Glomerular visceral epithelial cell (primary cell): ENCODE data around the gene NAPSA.
"Not testable (repeated sequence)": the region's sequence is repeated elsewhere in the genome, so short reads cannot be mapped to it uniquely, and the experiment has no call there.

Source experiments
- DNase-seq: peaks from one replicate; pipeline ENCODE4 v3.0.0-alpha.2; 2016; ENCODE audit errors: extremely low spot score

Gene NAPSA

DNA sequence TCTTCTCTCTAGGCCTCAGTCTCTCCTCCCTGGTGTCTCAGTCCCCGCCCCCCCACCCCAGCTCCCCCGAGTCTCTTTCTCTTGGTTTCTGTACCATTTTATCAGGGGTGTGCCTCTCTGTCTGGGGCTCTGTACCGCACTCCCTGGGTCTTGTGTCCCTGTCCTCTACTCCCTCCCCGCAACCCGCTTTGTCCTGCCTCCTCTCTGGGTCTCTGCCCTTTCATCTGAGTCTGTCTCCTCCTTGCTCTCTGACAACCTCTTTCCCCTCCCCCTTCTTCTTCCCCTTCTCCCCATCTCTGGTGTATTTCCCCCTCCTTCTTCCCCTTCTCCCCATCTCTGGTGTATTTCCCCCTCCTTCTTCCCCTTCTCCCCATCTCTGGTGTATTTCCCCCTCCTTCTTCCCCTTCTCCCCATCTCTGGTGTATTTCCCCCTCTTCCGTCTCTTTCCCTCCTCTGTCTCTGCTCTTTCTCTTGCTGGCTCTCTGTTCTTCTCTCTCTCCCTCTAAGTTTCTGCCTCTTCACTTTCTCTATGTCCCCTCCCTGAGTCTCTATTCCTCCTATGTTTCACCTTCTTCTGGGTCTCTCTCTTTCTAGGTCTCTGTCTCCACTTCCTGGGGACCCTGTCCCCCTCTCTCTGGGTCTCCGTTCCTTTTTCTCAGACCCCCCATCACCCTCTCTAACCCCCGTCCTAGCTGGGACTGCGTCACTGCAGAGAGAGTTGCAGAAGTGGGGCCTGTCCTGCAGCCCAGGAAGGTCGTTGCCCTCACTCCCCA, 34.0 kb downstream of the NAPSA start:
- no peak for DNase-seq

DNA sequence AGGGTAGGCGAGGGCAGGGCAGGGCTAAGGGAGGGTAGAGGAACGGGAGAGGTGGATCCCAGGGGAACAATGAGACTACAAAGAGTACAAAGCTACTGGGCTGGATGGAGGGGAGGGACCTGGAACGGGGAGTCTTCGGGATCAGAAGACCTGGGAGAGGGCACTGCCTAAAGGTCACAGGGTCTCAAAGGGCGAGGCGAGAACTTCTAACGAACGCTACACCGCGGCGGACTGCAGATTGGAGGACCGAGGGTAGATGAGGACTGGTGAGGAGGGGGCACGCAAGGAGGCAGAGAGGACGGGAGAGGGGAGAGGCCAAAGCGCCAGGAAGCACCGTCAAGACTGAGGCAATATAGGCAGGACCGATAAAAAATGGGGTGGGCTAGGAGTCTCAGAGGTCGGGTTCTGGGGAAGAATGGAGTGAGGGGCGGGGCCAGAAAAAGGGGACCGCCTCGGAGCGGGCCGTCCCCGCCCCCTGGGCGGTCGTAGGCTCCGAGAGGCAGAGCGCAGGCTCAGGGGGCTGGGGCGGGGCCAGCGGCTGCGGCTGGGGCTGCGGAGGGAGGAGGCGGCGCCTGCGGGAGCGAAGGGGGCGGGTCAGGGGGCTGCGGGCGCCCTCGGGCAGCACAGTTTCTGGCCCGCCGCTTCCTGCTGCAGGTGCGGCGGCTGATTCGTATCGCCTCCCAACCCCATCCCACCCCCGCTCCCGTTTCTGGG, 34.9 kb downstream of the NAPSA start:
- peak; percentile 63 for DNase-seq

DNA sequence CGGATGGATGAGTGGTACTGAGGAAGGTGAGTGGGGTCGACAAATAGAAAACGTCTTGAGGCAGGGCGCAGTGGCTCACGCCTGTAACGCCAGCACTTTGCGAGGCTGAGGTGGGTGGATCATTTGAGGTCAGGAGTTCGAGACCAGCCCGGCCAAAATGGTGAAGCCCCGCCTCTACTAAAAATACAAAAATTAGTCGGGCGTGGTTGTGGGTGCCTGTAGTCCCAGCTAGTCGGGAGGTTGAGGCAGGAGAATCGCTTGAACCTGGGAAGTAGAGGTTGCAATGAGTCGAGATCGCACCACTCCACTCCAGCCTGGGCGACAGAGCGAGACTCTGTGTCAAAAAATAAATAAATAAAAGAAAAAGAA, 35.5 kb downstream of the NAPSA start:
- not testable (repeated sequence) for DNase-seq

GRCh38 chr19:50329146-50329925, 36.1 kb downstream of the NAPSA start, which contains the start of gene KCNC3:
Gene KCNC3, minus strand, starts transcription at chr19:50329377. Its CDS starts 295 bp downstream, at chr19:50329082.
- peak; percentile 96 for DNase-seq

DNA sequence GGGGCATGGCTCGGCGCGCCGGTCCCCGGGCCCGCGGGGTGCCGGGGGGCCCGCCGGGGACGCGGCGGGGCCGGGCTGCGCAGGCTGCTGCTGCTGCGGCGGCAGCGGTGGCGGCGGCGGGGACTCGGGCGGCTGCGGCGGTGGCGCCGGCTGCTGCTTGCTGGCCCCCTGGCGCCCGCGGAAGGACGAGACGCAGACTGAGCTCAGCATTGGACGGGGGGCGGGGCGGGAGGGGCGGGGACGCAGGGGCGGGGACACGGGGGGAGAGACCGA, 36.6 kb downstream of the NAPSA start:
- no peak for DNase-seq

DNA sequence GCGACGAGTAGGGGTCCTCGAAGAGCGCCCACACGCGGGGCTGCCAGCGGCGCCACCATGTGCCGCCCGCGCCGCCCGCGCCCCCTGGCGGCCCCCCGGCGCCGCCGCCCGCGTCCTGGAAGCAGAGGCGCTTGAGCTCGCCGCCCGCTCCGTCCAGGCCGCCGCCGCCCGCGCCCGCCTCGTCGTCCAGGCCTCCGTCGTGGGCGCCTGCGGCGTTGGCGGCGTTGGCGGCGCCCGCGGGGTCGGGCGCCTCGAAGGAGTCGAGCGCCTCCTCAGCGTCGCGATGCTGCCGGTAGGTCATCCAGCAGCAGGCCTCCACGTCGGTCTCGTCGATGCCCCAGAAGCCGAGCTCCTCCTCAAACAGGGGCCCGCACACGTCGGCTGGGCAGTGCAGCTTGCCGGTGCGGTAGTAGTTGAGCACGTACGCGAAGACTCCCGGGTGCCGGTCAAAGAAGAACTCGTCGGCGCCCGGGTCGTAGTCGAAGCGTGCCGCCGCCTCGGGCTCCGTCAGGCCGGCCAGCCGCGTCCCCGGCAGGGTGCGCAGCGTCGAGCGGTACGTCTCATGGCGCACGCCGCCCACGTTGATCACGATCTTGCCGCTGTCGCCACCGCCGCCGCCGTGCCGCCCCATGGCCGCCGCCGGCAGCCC, 37.1 kb downstream of the NAPSA start:
- peak; percentile 11 for DNase-seq

- no peak for DNase-seq
Observed at GRCh38 chr19:50327461-50328223, 37.8 kb downstream of the NAPSA start.

DNA sequence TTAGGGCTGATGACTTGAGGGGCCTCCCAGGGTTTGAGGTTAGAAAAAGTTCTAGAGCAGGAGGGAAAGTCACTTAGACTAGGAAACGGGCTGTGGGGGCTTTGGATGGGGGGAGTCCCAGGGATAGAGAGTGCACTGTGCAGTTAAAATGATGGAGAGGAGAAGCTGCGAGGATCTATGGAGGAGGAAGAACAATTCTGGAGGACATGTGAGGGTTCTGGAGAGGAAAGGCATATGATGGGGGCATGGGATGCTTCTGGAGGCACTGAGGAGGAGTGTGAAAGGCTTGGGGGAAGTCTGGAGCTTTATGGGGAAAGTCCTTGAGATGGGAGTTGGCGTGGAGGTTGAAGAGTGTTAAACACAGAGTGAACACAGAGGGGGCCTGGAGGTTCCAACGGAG, 38.4 kb downstream of the NAPSA start:
- DNase-seq, result no peak

DNA sequence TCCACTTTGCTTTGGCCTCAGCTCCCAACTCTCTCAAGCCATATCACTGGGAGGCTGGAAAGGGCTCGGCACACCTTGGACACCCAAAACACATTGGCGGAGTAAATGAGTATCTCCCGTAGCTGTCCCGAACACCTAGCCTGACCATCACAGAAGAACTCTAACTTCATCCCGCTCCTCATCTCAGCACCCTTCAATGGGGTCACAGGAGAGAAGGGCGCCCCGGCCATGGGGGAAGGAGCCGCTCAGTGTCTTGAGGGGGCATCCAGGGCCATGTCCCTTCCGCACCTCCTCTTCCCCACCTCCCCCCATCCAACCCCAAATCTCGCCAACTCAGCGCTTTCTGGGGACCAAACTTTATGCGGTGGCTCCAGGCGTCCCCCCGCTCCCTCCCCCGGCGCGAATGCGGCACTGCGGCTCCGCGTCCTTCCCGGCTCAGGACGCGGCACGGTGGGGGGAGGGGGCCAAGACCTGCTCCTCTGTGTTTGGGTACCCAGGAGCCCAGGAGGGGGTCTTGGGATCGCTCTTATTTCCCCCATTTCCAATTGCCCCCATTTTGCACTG, 39.3 kb downstream of the NAPSA start:
- DNase-seq, result no peak

- peak; percentile 53 for DNase-seq
Observed at GRCh38 chr19:50325310-50326100, 39.9 kb downstream of the NAPSA start.

- no peak for DNase-seq
Observed at GRCh38 chr19:50324331-50324730, 41.1 kb downstream of the NAPSA start.

GRCh38 chr19:50323782-50324133, 41.7 kb downstream of the NAPSA start:
- DNase-seq, result no peak

DNA sequence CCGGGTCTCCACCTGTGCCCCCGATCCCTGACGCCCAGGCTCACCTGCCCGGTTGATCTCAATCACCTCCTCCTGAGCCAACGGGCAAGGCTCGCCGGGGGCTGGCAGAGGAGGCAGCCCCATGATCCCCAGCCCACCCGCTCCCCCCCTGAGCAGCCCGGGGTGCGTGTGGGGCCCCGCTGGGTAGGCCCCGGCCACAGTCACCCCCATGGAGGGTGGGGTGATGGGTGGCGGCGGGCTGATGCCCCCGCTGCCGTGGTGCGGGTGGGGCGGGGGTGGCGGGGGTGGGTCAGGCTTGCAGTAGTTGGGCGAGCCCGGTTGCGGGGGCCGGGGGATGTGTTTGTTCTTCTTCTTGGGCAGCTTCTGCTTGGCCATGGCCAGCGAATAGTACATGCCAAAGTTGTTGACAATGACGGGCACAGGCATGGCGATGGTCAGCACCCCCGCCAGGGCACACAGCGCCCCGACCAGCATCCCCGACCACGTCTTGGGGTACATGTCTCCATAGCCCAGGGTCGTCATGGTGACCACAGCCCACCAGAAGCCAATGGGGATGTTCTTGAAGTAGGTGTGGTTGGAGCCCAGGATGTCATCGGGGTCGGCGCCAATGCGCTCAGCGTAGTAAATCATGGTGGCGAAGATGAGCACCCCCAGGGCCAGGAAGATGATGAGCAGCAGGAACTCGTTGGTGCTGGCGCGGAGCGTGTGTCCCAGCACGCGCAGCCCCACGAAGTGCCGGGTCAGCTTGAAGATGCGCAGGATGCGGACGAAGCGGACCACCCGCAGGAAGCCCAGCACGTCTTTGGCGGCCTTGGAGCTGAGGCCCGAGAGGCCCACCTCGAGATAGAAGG, 42.3 kb downstream of the NAPSA start:
- no peak for DNase-seq

DNA sequence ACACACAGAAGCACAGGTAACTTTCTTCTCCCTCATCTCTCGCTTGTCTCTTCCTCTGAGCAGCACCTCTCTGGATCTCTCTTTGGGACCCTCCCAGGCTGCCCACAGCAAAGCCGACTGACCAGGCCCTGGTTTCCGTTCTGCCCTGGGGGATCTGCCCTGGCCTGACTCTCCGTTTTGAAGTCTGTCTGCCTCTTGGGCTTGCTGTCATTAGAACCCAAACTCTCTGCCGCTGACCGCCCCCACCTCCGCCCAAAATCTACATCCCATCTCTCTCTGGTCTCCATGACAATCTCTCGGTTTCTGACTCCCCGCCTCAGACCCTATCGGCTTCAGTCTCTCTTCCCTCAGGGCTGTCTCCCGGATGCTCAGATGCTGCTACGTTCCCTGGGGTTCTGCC, 43.2 kb downstream of the NAPSA start:
- DNase-seq, result no peak

- DNase-seq, result no peak
Observed at GRCh38 chr19:50321831-50322230, 43.6 kb downstream of the NAPSA start.

GRCh38 chr19:50320596-50320995, 44.8 kb downstream of the NAPSA start:
- no peak for DNase-seq

DNA sequence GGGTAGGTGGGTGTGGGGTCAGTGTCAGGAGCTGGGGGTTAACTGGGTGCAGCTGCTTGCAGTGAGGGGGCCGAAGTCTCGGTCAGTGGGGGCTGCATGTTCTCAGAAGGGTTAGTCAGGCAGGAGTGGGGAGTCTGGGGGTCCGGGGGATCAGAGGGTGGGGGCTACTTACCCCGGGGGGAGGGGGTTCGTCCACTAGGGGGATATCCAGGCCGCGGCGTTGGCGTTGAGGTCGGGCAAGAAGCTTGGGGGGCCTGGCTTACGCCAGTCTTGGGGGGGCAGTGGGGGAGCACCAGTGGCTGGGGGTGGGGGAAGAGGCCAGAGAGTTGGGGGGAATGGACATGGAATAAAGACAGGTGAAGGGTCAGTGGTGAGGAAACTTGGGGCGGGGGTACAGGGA, 45.4 kb downstream of the NAPSA start:
- no peak for DNase-seq

DNA sequence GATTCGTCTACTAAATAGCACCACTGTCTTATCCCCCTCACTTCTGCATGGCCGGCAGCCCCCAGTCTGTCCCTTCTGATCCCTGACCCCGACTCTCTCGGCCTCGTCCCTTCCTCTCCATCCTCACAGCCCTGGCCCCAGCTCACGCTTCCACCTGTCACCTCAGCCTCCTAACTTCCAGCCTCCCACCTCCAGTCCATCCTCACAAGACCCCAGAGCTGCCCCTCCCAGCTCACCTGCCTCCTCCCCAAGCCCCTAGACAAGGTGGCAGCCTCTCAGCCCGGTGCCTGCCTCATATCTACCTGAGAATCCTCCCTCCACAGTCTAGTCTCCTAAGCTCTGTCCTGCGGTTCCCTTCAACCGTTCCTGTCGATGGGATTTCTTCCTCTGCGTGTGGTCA, 46.3 kb downstream of the NAPSA start:
- DNase-seq, result no peak

GRCh38 chr19:50318438-50318837, 47.0 kb downstream of the NAPSA start:
- DNase-seq, result no peak

- no peak for DNase-seq
Observed at GRCh38 chr19:50317115-50317514, 48.3 kb downstream of the NAPSA start.
